Endothelial cell (in vitro differentiated cells): ENCODE measurements around the gene DSTN. TPM values are rescaled to one million over a fixed set of nuclear protein-coding genes. Genes with fewer than 3 reads are reported as not detected.

Experiments
- DNase-seq: peaks from one replicate; pipeline ENCODE4 v3.0.0; 2021; ENCODE audit warnings: low spot score
- H3K27ac Mint-ChIP-seq: one replicate; pipeline ENCODE4 v1.8.0; 2021; ENCODE audit warnings: mixed read lengths, inconsistent platforms; ENCODE audit not compliant: unreplicated experiment
- H3K27me3 Mint-ChIP-seq: one replicate; pipeline ENCODE4 v1.8.0; 2021; ENCODE audit warnings: mild to moderate bottlenecking, moderate library complexity, mixed read lengths, inconsistent platforms; ENCODE audit not compliant: unreplicated experiment
- H3K36me3 Mint-ChIP-seq: one replicate; pipeline ENCODE4 v1.8.0; 2021; ENCODE audit warnings: mild to moderate bottlenecking, low read depth, mixed read lengths, inconsistent platforms; ENCODE audit not compliant: unreplicated experiment
- H3K4me1 Mint-ChIP-seq: one replicate; pipeline ENCODE4 v1.8.0; 2021; ENCODE audit warnings: mild to moderate bottlenecking, mixed read lengths, inconsistent platforms; ENCODE audit not compliant: unreplicated experiment
- H3K4me3 Mint-ChIP-seq: one replicate; pipeline ENCODE4 v1.8.0; 2021; ENCODE audit warnings: mild to moderate bottlenecking, mixed read lengths, inconsistent platforms; ENCODE audit not compliant: unreplicated experiment
- H3K9me3 Mint-ChIP-seq: one replicate; pipeline ENCODE4 v1.8.0; 2021; ENCODE audit warnings: mixed read lengths, inconsistent platforms; ENCODE audit not compliant: unreplicated experiment
- total RNA-seq: library from RNA; stranded (reverse); fragmentation: NEBNext Ultra II Directional; extraction: Animal tissue kit (Norgen Biotek cat#: 25700); gene quantifications from one replicate; pipeline ENCODE4 v1.2.1, GENCODE V29; 2021; ENCODE audit not compliant: unreplicated experiment
- TF ChIP-seq, protein P1 (sequence below): fragments of 200-600 bp; sonication (generic); IDR thresholded peaks from one replicate; pipeline ENCODE4 v1.5.0; 2021; ENCODE audit warnings: antibody characterized with exemption; ENCODE audit not compliant: unreplicated experiment

The DSTN gene
- total RNA-seq, 1 donor from 2014 or later = 142 TPM

GRCh38 chr20:17610566-17611289 is 40.9 kb downstream of the DSTN start:
- H3K9me3 Mint-ChIP-seq = no peaks in the 10 kb centered on the region
- TF ChIP-seq, protein P1, sequence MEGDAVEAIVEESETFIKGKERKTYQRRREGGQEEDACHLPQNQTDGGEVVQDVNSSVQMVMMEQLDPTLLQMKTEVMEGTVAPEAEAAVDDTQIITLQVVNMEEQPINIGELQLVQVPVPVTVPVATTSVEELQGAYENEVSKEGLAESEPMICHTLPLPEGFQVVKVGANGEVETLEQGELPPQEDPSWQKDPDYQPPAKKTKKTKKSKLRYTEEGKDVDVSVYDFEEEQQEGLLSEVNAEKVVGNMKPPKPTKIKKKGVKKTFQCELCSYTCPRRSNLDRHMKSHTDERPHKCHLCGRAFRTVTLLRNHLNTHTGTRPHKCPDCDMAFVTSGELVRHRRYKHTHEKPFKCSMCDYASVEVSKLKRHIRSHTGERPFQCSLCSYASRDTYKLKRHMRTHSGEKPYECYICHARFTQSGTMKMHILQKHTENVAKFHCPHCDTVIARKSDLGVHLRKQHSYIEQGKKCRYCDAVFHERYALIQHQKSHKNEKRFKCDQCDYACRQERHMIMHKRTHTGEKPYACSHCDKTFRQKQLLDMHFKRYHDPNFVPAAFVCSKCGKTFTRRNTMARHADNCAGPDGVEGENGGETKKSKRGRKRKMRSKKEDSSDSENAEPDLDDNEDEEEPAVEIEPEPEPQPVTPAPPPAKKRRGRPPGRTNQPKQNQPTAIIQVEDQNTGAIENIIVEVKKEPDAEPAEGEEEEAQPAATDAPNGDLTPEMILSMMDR = no peak
- no peak overlapping the region for H3K27ac Mint-ChIP-seq
- no peak overlapping the region for H3K4me3 Mint-ChIP-seq
- H3K36me3 Mint-ChIP-seq = peaks cover 14% of the 10 kb centered on the region
- peaks cover 17% of the 10 kb centered on the region for H3K27me3 Mint-ChIP-seq
- no peak for DNase-seq
- H3K4me1 Mint-ChIP-seq = peaks cover 3% of the 10 kb centered on the region

DNA sequence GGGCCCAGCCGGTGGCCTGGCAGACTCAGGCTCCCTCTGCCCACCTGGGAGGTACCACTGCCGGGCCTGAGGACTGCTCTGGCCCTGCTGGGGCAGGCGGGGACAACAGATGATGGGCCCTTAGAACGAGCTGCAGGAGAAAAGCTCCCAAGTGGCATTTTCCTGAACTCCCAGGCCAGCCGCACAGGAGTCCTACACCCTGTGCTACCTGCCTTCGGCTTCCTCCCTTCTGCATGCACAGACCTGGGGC is 41.3 kb downstream of the DSTN start:
- H3K27ac Mint-ChIP-seq = no peak overlapping the region
- no peak overlapping the region for H3K4me3 Mint-ChIP-seq
- H3K36me3 Mint-ChIP-seq = peaks cover 14% of the 10 kb centered on the region
- H3K27me3 Mint-ChIP-seq = peaks cover 17% of the 10 kb centered on the region
- TF ChIP-seq, protein P1 = no peak
- H3K4me1 Mint-ChIP-seq = peaks cover 3% of the 10 kb centered on the region
- peak; percentile 52 for DNase-seq
- no peaks in the 10 kb centered on the region for H3K9me3 Mint-ChIP-seq

- TF ChIP-seq, protein P1 = peak; percentile 60
- no peak overlapping the region for H3K27ac Mint-ChIP-seq
- H3K4me3 Mint-ChIP-seq = no peak overlapping the region
- H3K4me1 Mint-ChIP-seq = peaks cover 3% of the 10 kb centered on the region
- no peaks in the 10 kb centered on the region for H3K9me3 Mint-ChIP-seq
- H3K36me3 Mint-ChIP-seq = peaks cover 14% of the 10 kb centered on the region
- DNase-seq = no peak
- H3K27me3 Mint-ChIP-seq = peaks cover 17% of the 10 kb centered on the region
Measured at GRCh38 chr20:17611540-17612286, 41.8 kb downstream of the DSTN start.

DNA sequence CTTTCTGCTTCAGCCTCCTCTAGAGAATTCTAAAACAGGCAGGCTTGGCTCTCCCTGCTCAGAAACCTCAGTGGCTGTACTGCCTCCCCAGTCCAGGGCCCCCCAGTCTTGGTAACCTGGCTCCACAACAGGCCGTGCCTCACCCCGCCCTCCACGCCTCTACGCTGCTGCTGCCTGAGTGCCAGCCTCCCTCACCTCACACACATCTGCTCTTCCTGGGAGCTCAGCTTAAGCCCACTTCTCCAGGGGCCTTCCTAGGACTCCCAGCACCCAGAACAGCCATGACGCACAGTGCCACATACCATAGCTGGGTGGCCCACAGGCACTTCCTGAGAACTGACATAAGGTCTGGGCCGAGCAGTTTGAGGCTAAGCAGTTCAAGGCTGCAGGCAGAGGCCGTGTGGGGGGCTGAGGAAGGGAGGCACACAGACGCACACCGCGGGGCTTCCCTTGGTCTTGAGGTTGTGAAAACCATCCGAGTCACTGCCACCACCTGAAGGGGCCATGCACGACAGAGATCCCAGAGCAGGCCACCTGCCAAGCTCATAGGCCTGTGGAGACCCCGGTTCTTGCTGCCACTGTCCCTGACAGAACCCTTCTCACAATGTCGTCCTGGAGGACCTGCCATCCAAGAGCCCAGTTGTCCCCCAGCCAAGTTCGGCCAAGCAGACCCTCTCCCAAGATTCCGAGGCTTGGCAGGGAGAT is 42.6 kb downstream of the DSTN start:
- peak overlapping the region; percentile 90 for H3K27ac Mint-ChIP-seq
- TF ChIP-seq, protein P1 = no peak
- H3K27me3 Mint-ChIP-seq = peaks cover 17% of the 10 kb centered on the region
- H3K4me1 Mint-ChIP-seq = peaks cover 3% of the 10 kb centered on the region
- peaks cover 14% of the 10 kb centered on the region for H3K36me3 Mint-ChIP-seq
- no peak overlapping the region for H3K4me3 Mint-ChIP-seq
- DNase-seq = no peak
- no peaks in the 10 kb centered on the region for H3K9me3 Mint-ChIP-seq

DNA sequence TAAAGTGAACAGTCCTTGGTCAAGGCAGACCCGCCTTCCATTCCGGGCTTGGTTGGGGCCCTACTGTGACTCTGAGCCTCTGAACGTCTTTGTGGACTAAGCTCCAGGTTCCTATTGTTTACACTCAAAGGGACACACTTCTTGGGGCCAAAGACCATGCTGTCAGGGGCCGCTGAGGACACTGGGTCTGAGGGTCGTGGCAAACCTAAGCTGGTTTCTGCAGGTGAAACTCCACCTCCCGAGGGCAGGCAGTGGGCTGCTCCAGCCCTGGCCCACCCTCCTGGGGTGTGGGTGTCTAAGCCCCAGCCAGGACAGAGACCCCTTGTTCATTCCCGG is 43.1 kb downstream of the DSTN start:
- Mint-ChIP-seq H3K36me3 (peaks cover 12% of the 10 kb centered on the region), H3K27ac (peak overlapping the region; percentile 90), H3K27me3 (peaks cover 17% of the 10 kb centered on the region), H3K4me3 (no peak overlapping the region), H3K9me3 (no peaks in the 10 kb centered on the region), H3K4me1 (peaks cover 3% of the 10 kb centered on the region)
- no peak for DNase-seq
- TF ChIP-seq, protein P1 = no peak
